NCI-H146 treated with DMSO at 0.1 percent for 48 hours (cell line): ENCODE data around the gene FDCSP.
"Not testable (repeated sequence)": the region's sequence is repeated elsewhere in the genome, so short reads cannot be mapped to it uniquely, and the experiment has no call there.

Experiments used
- DNase-seq: peaks from one replicate; lab custom pipeline; 2025; ENCODE audit not compliant: unreplicated experiment; lab: John Stamatoyannopoulos, UW

Gene FDCSP

GRCh38 chr4:70239131-70239883 lies 13.4 kb downstream of the FDCSP start:
- no peak for DNase-seq

- no peak for DNase-seq
These were observed 14.1 kb downstream of the FDCSP start for GRCh38 chr4:70239884-70240591.

- not testable (repeated sequence) for DNase-seq
These were observed 16.4 kb downstream of the FDCSP start, which contains the start of gene CSN3 for GRCh38 chr4:70242297-70242696. CSN3 (plus strand) TSS chr4:70242597; CDS start chr4:70244820, 2,223 bp downstream.

- no peak for DNase-seq
These were observed 17.2 kb downstream of the FDCSP start for GRCh38 chr4:70243091-70243490.

- DNase-seq, result no peak
These were observed 25.5 kb downstream of the FDCSP start for GRCh38 chr4:70251250-70251944.

GRCh38 chr4:70251945-70252277 lies 26.0 kb downstream of the FDCSP start:
- DNase-seq, result no peak

GRCh38 chr4:70269674-70270073 lies 43.8 kb downstream of the FDCSP start:
- no peak for DNase-seq

GRCh38 chr4:70277121-70277520 lies 51.2 kb downstream of the FDCSP start:
- no peak for DNase-seq

GRCh38 chr4:70280567-70280966 lies 54.6 kb downstream of the FDCSP start:
- DNase-seq, result no peak
